Measurements from ENCODE around the gene DGKB. TPM values are rescaled to one million over a fixed set of nuclear protein-coding genes. Genes with fewer than 3 reads are reported as not detected.

The DGKB gene
- total and polyA plus RNA-seq, 2 donors = 0.09 to 0.19 TPM

- H3K27ac ChIP-seq (ENCODE audit: low read depth in 1 of 2, low read length in 1 of 2) = no peak overlapping the region
- no peaks in the 10 kb centered on the region for H3K4me1 ChIP-seq (ENCODE audit: control insufficient read depth in 2 of 2, insufficient read depth in 2 of 2, low read length in 2 of 2)
- H3K4me3 ChIP-seq (ENCODE audit: low read length in 2 of 2) = no peak overlapping the region
- no peaks in the 10 kb centered on the region for H3K9me3 ChIP-seq (ENCODE audit: control insufficient read depth in 2 of 2, insufficient read depth in 1 of 2, low read length in 1 of 2)
- 91% methylated on average over 3 of the region's 3 CpGs for WGBS
- H3K36me3 ChIP-seq (ENCODE audit: control insufficient read depth in 2 of 2, insufficient read depth in 2 of 2, low read length in 1 of 2) = no peaks in the 10 kb centered on the region
- no peaks in the 10 kb centered on the region for H3K27me3 ChIP-seq (ENCODE audit: control insufficient read depth in 2 of 2, insufficient read depth in 1 of 2, low read length in 1 of 2)
- peak in 1 of 9 donors; percentile 5 for DNase-seq (ENCODE audit: low read depth in 6 of 9, low spot score in 9 of 9)
These were observed 188.3 kb downstream of the DGKB start for GRCh38 chr7:14714161-14714728.

GRCh38 chr7:14698239-14698638 lies 204.3 kb downstream of the DGKB start:
- Histone ChIP-seq H3K9me3 (ENCODE audit: control insufficient read depth in 2 of 2, insufficient read depth in 1 of 2, low read length in 1 of 2) (no peaks in the 10 kb centered on the region), H3K4me1 (ENCODE audit: control insufficient read depth in 2 of 2, insufficient read depth in 2 of 2, low read length in 2 of 2) (no peaks in the 10 kb centered on the region), H3K4me3 (ENCODE audit: low read length in 2 of 2) (no peak overlapping the region), H3K27ac (ENCODE audit: low read depth in 1 of 2, low read length in 1 of 2) (no peak overlapping the region), H3K36me3 (ENCODE audit: control insufficient read depth in 2 of 2, insufficient read depth in 2 of 2, low read length in 1 of 2) (no peaks in the 10 kb centered on the region), H3K27me3 (ENCODE audit: control insufficient read depth in 2 of 2, insufficient read depth in 1 of 2, low read length in 1 of 2) (no peaks in the 10 kb centered on the region)
- DNase-seq (ENCODE audit: low read depth in 6 of 9, low spot score in 9 of 9) = no peak

GRCh38 chr7:14697684-14698083 lies 204.9 kb downstream of the DGKB start:
- DNase-seq (ENCODE audit: low read depth in 6 of 9, low spot score in 9 of 9) = no peak
- Histone ChIP-seq H3K9me3 (ENCODE audit: control insufficient read depth in 2 of 2, insufficient read depth in 1 of 2, low read length in 1 of 2) (no peaks in the 10 kb centered on the region), H3K4me3 (ENCODE audit: low read length in 2 of 2) (no peak overlapping the region), H3K27ac (ENCODE audit: low read depth in 1 of 2, low read length in 1 of 2) (no peak overlapping the region), H3K36me3 (ENCODE audit: control insufficient read depth in 2 of 2, insufficient read depth in 2 of 2, low read length in 1 of 2) (no peaks in the 10 kb centered on the region), H3K4me1 (ENCODE audit: control insufficient read depth in 2 of 2, insufficient read depth in 2 of 2, low read length in 2 of 2) (no peaks in the 10 kb centered on the region), H3K27me3 (ENCODE audit: control insufficient read depth in 2 of 2, insufficient read depth in 1 of 2, low read length in 1 of 2) (no peaks in the 10 kb centered on the region)

GRCh38 chr7:14691597-14692203 lies 210.9 kb downstream of the DGKB start:
- 10% methylated on average over 3 of the region's 3 CpGs for WGBS
- peak in 7 of 9 donors; percentile 5 to 50 (median 18) for DNase-seq (ENCODE audit: low read depth in 6 of 9, low spot score in 9 of 9)
- Histone ChIP-seq H3K4me1 (ENCODE audit: control insufficient read depth in 2 of 2, insufficient read depth in 2 of 2, low read length in 2 of 2) (no peaks in the 10 kb centered on the region), H3K36me3 (ENCODE audit: control insufficient read depth in 2 of 2, insufficient read depth in 2 of 2, low read length in 1 of 2) (no peaks in the 10 kb centered on the region), H3K27ac (ENCODE audit: low read depth in 1 of 2, low read length in 1 of 2) (no peak overlapping the region), H3K27me3 (ENCODE audit: control insufficient read depth in 2 of 2, insufficient read depth in 1 of 2, low read length in 1 of 2) (no peaks in the 10 kb centered on the region), H3K9me3 (ENCODE audit: control insufficient read depth in 2 of 2, insufficient read depth in 1 of 2, low read length in 1 of 2) (no peaks in the 10 kb centered on the region), H3K4me3 (ENCODE audit: low read length in 2 of 2) (no peak overlapping the region)

- Histone ChIP-seq H3K9me3 (ENCODE audit: control insufficient read depth in 2 of 2, insufficient read depth in 1 of 2, low read length in 1 of 2) (no peaks in the 10 kb centered on the region), H3K27me3 (ENCODE audit: control insufficient read depth in 2 of 2, insufficient read depth in 1 of 2, low read length in 1 of 2) (no peaks in the 10 kb centered on the region), H3K36me3 (ENCODE audit: control insufficient read depth in 2 of 2, insufficient read depth in 2 of 2, low read length in 1 of 2) (no peaks in the 10 kb centered on the region), H3K27ac (ENCODE audit: low read depth in 1 of 2, low read length in 1 of 2) (no peak overlapping the region), H3K4me1 (ENCODE audit: control insufficient read depth in 2 of 2, insufficient read depth in 2 of 2, low read length in 2 of 2) (no peaks in the 10 kb centered on the region), H3K4me3 (ENCODE audit: low read length in 2 of 2) (no peak overlapping the region)
- no peak for DNase-seq (ENCODE audit: low read depth in 6 of 9, low spot score in 9 of 9)
- 73% methylated on average over 2 of the region's 2 CpGs for WGBS
These were observed 211.5 kb downstream of the DGKB start for GRCh38 chr7:14691034-14691433.

GRCh38 chr7:14690486-14690885 lies 212.1 kb downstream of the DGKB start:
- Histone ChIP-seq H3K4me1 (ENCODE audit: control insufficient read depth in 2 of 2, insufficient read depth in 2 of 2, low read length in 2 of 2) (no peaks in the 10 kb centered on the region), H3K27me3 (ENCODE audit: control insufficient read depth in 2 of 2, insufficient read depth in 1 of 2, low read length in 1 of 2) (no peaks in the 10 kb centered on the region), H3K36me3 (ENCODE audit: control insufficient read depth in 2 of 2, insufficient read depth in 2 of 2, low read length in 1 of 2) (no peaks in the 10 kb centered on the region), H3K27ac (ENCODE audit: low read depth in 1 of 2, low read length in 1 of 2) (no peak overlapping the region), H3K9me3 (ENCODE audit: control insufficient read depth in 2 of 2, insufficient read depth in 1 of 2, low read length in 1 of 2) (no peaks in the 10 kb centered on the region), H3K4me3 (ENCODE audit: low read length in 2 of 2) (no peak overlapping the region)
- WGBS = 85% methylated on average over 3 of the region's 3 CpGs
- no peak for DNase-seq (ENCODE audit: low read depth in 6 of 9, low spot score in 9 of 9)

- Histone ChIP-seq H3K4me1 (ENCODE audit: control insufficient read depth in 2 of 2, insufficient read depth in 2 of 2, low read length in 2 of 2) (no peaks in the 10 kb centered on the region), H3K36me3 (ENCODE audit: control insufficient read depth in 2 of 2, insufficient read depth in 2 of 2, low read length in 1 of 2) (no peaks in the 10 kb centered on the region), H3K27me3 (ENCODE audit: control insufficient read depth in 2 of 2, insufficient read depth in 1 of 2, low read length in 1 of 2) (no peaks in the 10 kb centered on the region), H3K4me3 (ENCODE audit: low read length in 2 of 2) (no peak overlapping the region), H3K9me3 (ENCODE audit: control insufficient read depth in 2 of 2, insufficient read depth in 1 of 2, low read length in 1 of 2) (no peaks in the 10 kb centered on the region), H3K27ac (ENCODE audit: low read depth in 1 of 2, low read length in 1 of 2) (no peak overlapping the region)
- DNase-seq (ENCODE audit: low read depth in 6 of 9, low spot score in 9 of 9) = no peak
- WGBS = 18% methylated on average over 5 of the region's 5 CpGs
These were observed 212.5 kb downstream of the DGKB start for GRCh38 chr7:14690075-14690474.

- no peak overlapping the region for H3K4me3 ChIP-seq (ENCODE audit: low read length in 2 of 2)
- 14% methylated on average over 3 of the region's 3 CpGs for WGBS
- no peaks in the 10 kb centered on the region for H3K9me3 ChIP-seq (ENCODE audit: control insufficient read depth in 2 of 2, insufficient read depth in 1 of 2, low read length in 1 of 2)
- H3K36me3 ChIP-seq (ENCODE audit: control insufficient read depth in 2 of 2, insufficient read depth in 2 of 2, low read length in 1 of 2) = no peaks in the 10 kb centered on the region
- no peaks in the 10 kb centered on the region for H3K4me1 ChIP-seq (ENCODE audit: control insufficient read depth in 2 of 2, insufficient read depth in 2 of 2, low read length in 2 of 2)
- no peaks in the 10 kb centered on the region for H3K27me3 ChIP-seq (ENCODE audit: control insufficient read depth in 2 of 2, insufficient read depth in 1 of 2, low read length in 1 of 2)
- no peak overlapping the region for H3K27ac ChIP-seq (ENCODE audit: low read depth in 1 of 2, low read length in 1 of 2)
- DNase-seq (ENCODE audit: low read depth in 6 of 9, low spot score in 9 of 9) = no peak
These were observed 214.3 kb downstream of the DGKB start for GRCh38 chr7:14688208-14688607.

GRCh38 chr7:14687777-14688176 lies 214.8 kb downstream of the DGKB start:
- Histone ChIP-seq H3K36me3 (ENCODE audit: control insufficient read depth in 2 of 2, insufficient read depth in 2 of 2, low read length in 1 of 2) (no peaks in the 10 kb centered on the region), H3K27me3 (ENCODE audit: control insufficient read depth in 2 of 2, insufficient read depth in 1 of 2, low read length in 1 of 2) (no peaks in the 10 kb centered on the region), H3K27ac (ENCODE audit: low read depth in 1 of 2, low read length in 1 of 2) (no peak overlapping the region), H3K4me1 (ENCODE audit: control insufficient read depth in 2 of 2, insufficient read depth in 2 of 2, low read length in 2 of 2) (no peaks in the 10 kb centered on the region), H3K4me3 (ENCODE audit: low read length in 2 of 2) (no peak overlapping the region), H3K9me3 (ENCODE audit: control insufficient read depth in 2 of 2, insufficient read depth in 1 of 2, low read length in 1 of 2) (no peaks in the 10 kb centered on the region)
- no peak for DNase-seq (ENCODE audit: low read depth in 6 of 9, low spot score in 9 of 9)
- WGBS = 88% methylated on average over 3 of the region's 3 CpGs
